K562 (cell line): ENCODE measurements around the gene NANS.
"Not testable (repeated sequence)": the region's sequence is repeated elsewhere in the genome, so short reads cannot be mapped to it uniquely, and the experiment has no call there.

ENCODE experiments used
- ARID4B ChIP-seq: sonication (generic); formaldehyde crosslinking; IDR thresholded peaks from 2 replicates; pipeline ENCODE4 v1.8.0; 2022; ENCODE audit warnings: mild to moderate bottlenecking, missing genetic modification reagents
- BRD9 ChIP-seq: fragments of 450-650 bp; IDR thresholded peaks from 2 replicates; pipeline ENCODE4 v1.6.1; 2018; ENCODE audit warnings: low read depth; ENCODE audit not compliant: partially characterized antibody
- CC2D1A ChIP-seq: fragments of 450-650 bp; IDR thresholded peaks from 2 replicates; pipeline ENCODE4 v1.6.1; 2017; ENCODE audit warnings: mild to moderate bottlenecking
- FOXJ3 ChIP-seq: sonication (generic); formaldehyde crosslinking; IDR thresholded peaks from 2 replicates; pipeline ENCODE4 v1.4.0; 2020; ENCODE audit warnings: mild to moderate bottlenecking, missing genetic modification reagents
- GMEB1 ChIP-seq: fragments of 250-450 bp; sonication (Bioruptor Pico); IDR thresholded peaks from 2 replicates; pipeline ENCODE4 v1.4.0; 2020; ENCODE audit warnings: mild to moderate bottlenecking
- ILK ChIP-seq: fragments of 450-650 bp; IDR thresholded peaks from 2 replicates; pipeline ENCODE4 v1.6.1; 2016; ENCODE audit warnings: missing genetic modification characterization, low read depth, mild to moderate bottlenecking, missing compliant biosample characterization, moderate library complexity, borderline replicate concordance
- MXD1 ChIP-seq: fragments of 250-450 bp; sonication (Bioruptor Pico); IDR thresholded peaks from 2 replicates; pipeline ENCODE4 v1.8.0; 2021; ENCODE audit warnings: borderline replicate concordance, mild to moderate bottlenecking, moderate library complexity; ENCODE audit not compliant: poor library complexity, severe bottlenecking
- SMC3 ChIP-seq: conservative IDR thresholded peaks from 2 replicates; pipeline ENCODE4 v1.6.1; 2011; ENCODE audit warnings: low read depth, low read length, improper control_type of control experiment; ENCODE audit not compliant: insufficient read depth
- SREBF1 ChIP-seq: fragments of 150-350 bp; IDR thresholded peaks from 2 replicates; pipeline ENCODE4 v1.6.1; 2014; ENCODE audit warnings: antibody characterized with exemption, low read depth, low read length, borderline replicate concordance
- ZEB2 ChIP-seq: fragments of 450-650 bp; IDR thresholded peaks from 2 replicates; pipeline ENCODE4 v1.6.1; 2016
- ZNF212 ChIP-seq: fragments of 450-650 bp; formaldehyde crosslinking; IDR thresholded peaks from 2 replicates; pipeline ENCODE4 v1.4.0; 2020; ENCODE audit warnings: mild to moderate bottlenecking
- TF ChIP-seq, protein P1 (sequence below), 3 experiments: IDR thresholded peaks in 2 of 3; conservative IDR thresholded peaks in 1 of 3; 2 replicates each; pipeline ENCODE4 v1.5.1; 2011 to 2012; ENCODE audit warnings: low read length in 3 of 3, mild to moderate bottlenecking in 3 of 3, control low read depth in 2 of 3, improper control_type of control experiment in 1 of 3, inconsistent platforms in 1 of 3, low read depth in 1 of 3, mixed read lengths in 1 of 3, moderate library complexity in 1 of 3; ENCODE audit not compliant: insufficient read depth in 2 of 3
- TF ChIP-seq, protein P2 (sequence below): fragments of 450-650 bp; formaldehyde crosslinking; IDR thresholded peaks from 2 replicates; pipeline ENCODE4 v1.4.0; 2020; ENCODE audit warnings: mild to moderate bottlenecking, mixed read lengths

DNA sequence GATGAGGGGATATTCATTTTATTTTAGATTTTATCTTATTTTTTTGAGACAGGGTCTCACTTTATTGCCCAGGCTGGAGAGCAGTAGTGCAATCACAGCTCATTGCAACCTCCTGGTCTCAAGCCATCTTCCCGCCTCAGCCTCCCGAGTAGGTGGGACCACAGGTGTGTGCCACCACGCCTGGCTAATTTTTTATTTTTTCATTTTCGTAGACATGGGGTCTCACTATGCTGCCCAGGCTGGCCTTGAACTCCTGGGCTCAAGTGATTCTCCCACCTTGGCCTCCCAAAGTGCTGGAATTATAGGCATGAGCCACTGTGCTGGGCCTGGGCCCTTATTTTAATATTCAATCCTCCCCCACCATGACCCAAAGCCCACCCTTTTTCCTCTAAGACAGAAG lies 73.5 kb downstream of the NANS start:
- TF ChIP-seq SMC3; SREBF1; ZEB2; ZNF212 (CRISPR knock-in tag); ARID4B (CRISPR knock-in tag); MXD1 (CRISPR knock-in tag); ILK (tag); GMEB1; FOXJ3 (CRISPR knock-in tag); CC2D1A; BRD9: not testable (repeated sequence)
- TF ChIP-seq, protein P1, sequence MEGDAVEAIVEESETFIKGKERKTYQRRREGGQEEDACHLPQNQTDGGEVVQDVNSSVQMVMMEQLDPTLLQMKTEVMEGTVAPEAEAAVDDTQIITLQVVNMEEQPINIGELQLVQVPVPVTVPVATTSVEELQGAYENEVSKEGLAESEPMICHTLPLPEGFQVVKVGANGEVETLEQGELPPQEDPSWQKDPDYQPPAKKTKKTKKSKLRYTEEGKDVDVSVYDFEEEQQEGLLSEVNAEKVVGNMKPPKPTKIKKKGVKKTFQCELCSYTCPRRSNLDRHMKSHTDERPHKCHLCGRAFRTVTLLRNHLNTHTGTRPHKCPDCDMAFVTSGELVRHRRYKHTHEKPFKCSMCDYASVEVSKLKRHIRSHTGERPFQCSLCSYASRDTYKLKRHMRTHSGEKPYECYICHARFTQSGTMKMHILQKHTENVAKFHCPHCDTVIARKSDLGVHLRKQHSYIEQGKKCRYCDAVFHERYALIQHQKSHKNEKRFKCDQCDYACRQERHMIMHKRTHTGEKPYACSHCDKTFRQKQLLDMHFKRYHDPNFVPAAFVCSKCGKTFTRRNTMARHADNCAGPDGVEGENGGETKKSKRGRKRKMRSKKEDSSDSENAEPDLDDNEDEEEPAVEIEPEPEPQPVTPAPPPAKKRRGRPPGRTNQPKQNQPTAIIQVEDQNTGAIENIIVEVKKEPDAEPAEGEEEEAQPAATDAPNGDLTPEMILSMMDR (IDR thresholded peaks at IDR 0.05 in 2 of 3, conservative IDR thresholded peaks at IDR 0.05 in 1 of 3; ENCODE audit: insufficient read depth in 2 of 3, low read depth in 1 of 3, low read length in 3 of 3), result not testable (repeated sequence)
- TF ChIP-seq, protein P2, sequence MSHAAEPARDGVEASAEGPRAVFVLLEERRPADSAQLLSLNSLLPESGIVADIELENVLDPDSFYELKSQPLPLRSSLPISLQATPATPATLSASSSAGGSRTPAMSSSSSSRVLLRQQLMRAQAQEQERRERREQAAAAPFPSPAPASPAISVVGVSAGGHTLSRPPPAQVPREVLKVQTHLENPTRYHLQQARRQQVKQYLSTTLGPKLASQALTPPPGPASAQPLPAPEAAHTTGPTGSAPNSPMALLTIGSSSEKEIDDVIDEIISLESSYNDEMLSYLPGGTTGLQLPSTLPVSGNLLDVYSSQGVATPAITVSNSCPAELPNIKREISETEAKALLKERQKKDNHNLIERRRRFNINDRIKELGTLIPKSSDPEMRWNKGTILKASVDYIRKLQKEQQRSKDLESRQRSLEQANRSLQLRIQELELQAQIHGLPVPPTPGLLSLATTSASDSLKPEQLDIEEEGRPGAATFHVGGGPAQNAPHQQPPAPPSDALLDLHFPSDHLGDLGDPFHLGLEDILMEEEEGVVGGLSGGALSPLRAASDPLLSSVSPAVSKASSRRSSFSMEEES (CRISPR knock-in tag), result not testable (repeated sequence)
